ENCODE data around the gene ARHGAP42.

The ARHGAP42 gene

GRCh38 chr11:100841711-100842407 is 154.8 kb downstream of the ARHGAP42 start:
- no peak for DNase-seq

GRCh38 chr11:100847696-100848216 is 160.7 kb downstream of the ARHGAP42 start:
- DNase-seq: no peak

- no peak for DNase-seq
Measured at GRCh38 chr11:100849009-100849900, 162.2 kb downstream of the ARHGAP42 start.

- no peak for DNase-seq
Measured at GRCh38 chr11:100849901-100850235, 162.8 kb downstream of the ARHGAP42 start.

- no peak for DNase-seq
Measured at GRCh38 chr11:100851147-100851546, 164.1 kb downstream of the ARHGAP42 start.

- DNase-seq: no peak
Measured at GRCh38 chr11:100851584-100852152, 164.6 kb downstream of the ARHGAP42 start.

- DNase-seq: no peak
Measured at GRCh38 chr11:100855466-100856067, 168.5 kb downstream of the ARHGAP42 start.

GRCh38 chr11:100857236-100858005 is 170.3 kb downstream of the ARHGAP42 start:
- DNase-seq: no peak

GRCh38 chr11:100860318-100861155 is 173.4 kb downstream of the ARHGAP42 start:
- no peak for DNase-seq

GRCh38 chr11:100861212-100861611 is 174.1 kb downstream of the ARHGAP42 start:
- no peak for DNase-seq

- no peak for DNase-seq
Measured at GRCh38 chr11:100863080-100863581, 176.0 kb downstream of the ARHGAP42 start.

GRCh38 chr11:100865443-100866065 is 178.5 kb downstream of the ARHGAP42 start:
- no peak for DNase-seq

- DNase-seq: no peak
Measured at GRCh38 chr11:100866453-100866852, 179.4 kb downstream of the ARHGAP42 start.

GRCh38 chr11:100867606-100868005 is 180.5 kb downstream of the ARHGAP42 start:
- DNase-seq: no peak

GRCh38 chr11:100869328-100869727 is 182.2 kb downstream of the ARHGAP42 start:
- DNase-seq: no peak

GRCh38 chr11:100870138-100870537 is 183.1 kb downstream of the ARHGAP42 start:
- DNase-seq: no peak

GRCh38 chr11:100872951-100873740 is 186.1 kb downstream of the ARHGAP42 start:
- no peak for DNase-seq

- no peak for DNase-seq
Measured at GRCh38 chr11:100874203-100874602, 187.1 kb downstream of the ARHGAP42 start.

GRCh38 chr11:100875521-100875869 is 188.4 kb downstream of the ARHGAP42 start:
- DNase-seq: no peak
